Measurements from ENCODE around the gene CDHR4.

The CDHR4 gene

DNA sequence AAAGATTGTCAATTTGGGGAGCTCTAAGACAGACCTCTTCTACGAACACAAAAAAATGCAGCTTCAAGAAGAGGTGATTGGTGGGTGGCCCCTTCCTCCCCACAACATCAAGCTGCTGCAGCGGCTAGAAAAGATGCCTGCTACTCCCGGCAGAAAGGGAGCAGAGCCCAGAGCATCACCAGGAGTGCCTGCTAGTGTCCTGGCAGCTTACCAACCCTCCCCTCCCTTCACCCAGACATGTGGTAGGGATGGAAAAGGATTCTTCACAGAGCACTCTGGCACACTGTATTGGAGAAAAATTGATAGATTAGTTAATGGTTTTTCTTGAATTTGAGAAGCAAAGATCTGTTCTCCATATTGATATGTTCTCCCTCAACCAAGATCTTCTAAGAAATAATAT lies 24.1 kb downstream of the CDHR4 start:
- TF ChIP-seq GATA3 (IDR thresholded peaks at IDR 0.05; ENCODE audit: low read depth, low read length) (no peak), GATA2 (IDR thresholded peaks at IDR 0.05; ENCODE audit: low read depth, low read length) (no peak)

DNA sequence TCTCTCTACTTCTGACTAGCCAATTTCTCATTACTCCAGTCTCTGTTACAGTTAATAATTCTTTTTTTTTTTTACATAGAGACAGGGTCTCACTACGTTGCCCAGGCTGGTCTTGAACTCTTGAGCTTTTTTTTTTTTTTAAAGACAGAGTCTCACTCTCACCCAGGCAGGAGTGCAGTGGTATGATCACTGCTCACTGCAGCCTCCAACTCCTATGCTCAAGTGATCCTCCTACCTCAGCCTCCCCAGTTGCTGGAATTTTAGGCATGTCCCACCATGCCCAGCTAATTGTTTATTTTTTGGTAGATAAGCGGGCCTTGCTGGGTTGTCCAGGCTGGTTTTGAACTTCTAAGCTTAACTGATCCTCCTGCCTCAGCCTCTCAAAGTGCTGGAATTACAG lies 27.0 kb downstream of the CDHR4 start:
- no peak for TF ChIP-seq GATA2 (IDR thresholded peaks at IDR 0.05; ENCODE audit: low read depth, low read length)
- TF ChIP-seq GATA3 (IDR thresholded peaks at IDR 0.05; ENCODE audit: low read depth, low read length) = no peak

DNA sequence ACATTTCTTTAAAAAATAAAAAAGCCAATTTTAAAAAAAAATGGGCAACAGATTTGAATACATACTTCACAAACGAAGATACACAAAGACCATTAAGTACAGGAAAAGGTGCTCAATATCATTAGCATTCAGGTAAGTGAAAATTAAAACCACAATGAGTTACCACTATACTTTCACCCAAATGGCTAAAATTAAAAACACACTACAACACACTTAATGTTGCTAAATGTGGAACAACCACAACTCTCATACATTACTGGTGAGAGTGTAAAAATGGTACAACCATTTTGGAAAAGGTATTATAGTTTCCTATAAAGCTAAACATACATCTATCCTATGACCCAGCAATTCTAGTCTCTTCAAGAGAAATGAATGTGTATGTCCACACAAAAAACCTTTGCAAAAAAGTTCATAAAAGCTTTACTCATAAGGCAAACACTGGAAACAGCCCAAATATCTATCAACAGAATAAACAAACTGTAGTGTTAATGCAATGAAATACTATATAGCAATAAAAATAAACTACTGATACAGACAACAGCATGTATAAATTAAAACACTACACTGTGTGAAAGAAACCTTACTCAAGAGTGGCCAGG lies 28.2 kb downstream of the CDHR4 start:
- TF ChIP-seq GATA2 (IDR thresholded peaks at IDR 0.05; ENCODE audit: low read depth, low read length) = no peak
- TF ChIP-seq GATA3 (IDR thresholded peaks at IDR 0.05; ENCODE audit: low read depth, low read length) = no peak

DNA sequence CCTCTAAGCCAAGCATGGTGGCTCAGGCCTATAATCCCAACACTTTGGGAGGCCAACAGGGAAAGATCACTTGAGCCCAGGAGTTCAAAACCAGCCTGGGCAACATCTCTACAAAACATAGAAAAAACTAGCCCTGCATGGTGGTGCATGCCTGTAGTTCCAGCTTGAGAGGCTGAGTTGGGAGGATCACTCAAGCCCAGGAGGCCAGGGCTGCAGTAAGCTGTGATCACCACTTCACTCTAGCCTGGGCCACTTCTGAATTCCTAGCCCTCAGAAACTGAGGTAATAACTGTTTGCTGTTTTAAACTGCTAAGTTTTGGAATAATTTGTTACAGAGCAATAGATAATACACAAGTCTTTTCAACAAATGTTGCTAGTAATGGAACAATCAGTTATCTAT lies 29.7 kb downstream of the CDHR4 start:
- no peak for TF ChIP-seq GATA2 (IDR thresholded peaks at IDR 0.05; ENCODE audit: low read depth, low read length)
- no peak for TF ChIP-seq GATA3 (IDR thresholded peaks at IDR 0.05; ENCODE audit: low read depth, low read length)

DNA sequence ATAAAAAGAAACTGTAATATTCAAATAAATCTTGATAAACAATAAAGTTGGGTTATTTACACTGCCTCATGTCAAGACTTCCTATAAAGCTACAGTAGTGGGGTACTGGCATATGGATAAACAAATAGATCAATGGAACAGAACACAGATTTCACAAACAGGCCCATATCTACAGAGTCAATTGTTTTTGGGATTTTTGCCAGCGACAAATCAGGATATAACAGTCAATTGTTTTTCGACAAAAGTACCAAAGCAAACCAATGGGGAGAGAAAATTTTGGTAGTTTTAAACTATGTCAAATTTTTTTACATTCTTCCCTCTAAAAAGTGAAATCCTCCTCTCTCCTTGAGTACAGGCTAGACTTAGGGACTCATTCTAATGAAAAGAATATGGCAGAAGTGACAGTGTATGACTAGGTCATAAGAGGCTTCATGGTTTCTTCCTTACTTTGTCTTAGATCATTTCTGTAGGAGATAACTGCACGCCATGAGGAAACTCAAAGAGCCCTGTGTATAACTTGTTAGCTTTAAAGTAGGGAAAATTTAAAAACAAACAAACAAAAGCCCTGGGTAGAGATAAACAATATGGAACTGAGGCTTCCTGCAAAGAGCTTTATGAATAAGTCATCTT lies 30.3 kb downstream of the CDHR4 start:
- TF ChIP-seq GATA3 (IDR thresholded peaks at IDR 0.05; ENCODE audit: low read depth, low read length) (no peak), GATA2 (IDR thresholded peaks at IDR 0.05; ENCODE audit: low read depth, low read length) (no peak)

DNA sequence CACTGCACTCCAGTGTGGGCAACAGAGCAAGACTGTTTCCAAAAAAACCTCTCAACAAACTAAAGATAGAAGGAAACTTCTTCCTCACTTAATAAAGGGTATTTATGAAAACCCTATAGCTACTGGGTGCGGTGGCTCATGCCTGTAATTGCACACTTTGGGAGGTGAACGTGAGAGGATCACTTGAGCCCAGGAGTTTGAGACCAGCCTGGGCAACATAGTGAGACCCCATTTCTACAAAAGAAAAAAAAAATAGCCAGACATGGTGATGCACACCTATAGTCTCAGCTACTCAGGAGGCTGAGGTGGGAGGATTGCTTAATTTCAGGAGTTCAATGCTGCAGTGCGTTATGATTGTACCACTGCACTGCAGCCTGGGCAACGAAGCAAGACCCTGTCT lies 35.7 kb downstream of the CDHR4 start:
- TF ChIP-seq GATA2 (IDR thresholded peaks at IDR 0.05; ENCODE audit: low read depth, low read length) = no peak
- TF ChIP-seq GATA3 (IDR thresholded peaks at IDR 0.05; ENCODE audit: low read depth, low read length) = no peak

DNA sequence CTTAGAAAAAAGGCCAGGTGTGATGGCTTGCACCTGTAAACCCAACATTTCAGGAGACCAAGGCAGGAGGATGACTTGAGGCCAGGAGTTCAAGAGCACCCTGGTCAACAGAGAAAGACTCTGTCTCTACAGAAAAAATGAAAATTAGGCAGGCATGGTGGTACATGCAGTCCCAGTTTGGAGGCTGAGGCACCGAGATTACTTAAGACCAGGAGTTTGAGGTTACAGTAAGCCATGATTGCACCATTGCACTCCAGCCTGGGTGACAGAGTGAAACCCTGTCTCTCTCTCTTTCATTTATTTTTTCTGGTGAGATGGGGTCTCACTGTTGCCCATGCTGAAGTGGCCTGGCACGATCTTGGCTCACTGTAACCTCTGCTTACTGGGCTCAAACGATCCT lies 38.0 kb downstream of the CDHR4 start:
- no peak for TF ChIP-seq GATA3 (IDR thresholded peaks at IDR 0.05; ENCODE audit: low read depth, low read length)
- no peak for TF ChIP-seq GATA2 (IDR thresholded peaks at IDR 0.05; ENCODE audit: low read depth, low read length)

DNA sequence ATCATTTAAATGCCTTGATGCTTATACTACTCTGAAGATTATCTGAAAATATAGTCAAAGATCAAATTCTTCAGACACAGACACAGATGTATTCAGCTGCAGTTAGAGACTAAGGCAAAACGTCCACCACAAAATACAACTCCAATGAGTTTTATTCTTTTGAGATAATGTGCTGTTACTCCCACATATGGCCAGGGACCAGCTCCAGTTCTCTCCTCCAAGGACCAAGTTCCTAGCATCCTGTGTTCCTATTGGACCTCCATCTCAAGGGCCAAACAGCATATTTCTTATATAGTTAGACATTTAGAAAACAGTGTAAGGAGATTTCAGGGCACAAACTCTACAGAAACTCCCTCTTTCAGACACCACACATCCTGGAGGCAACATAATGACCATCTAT lies 40.4 kb downstream of the CDHR4 start:
- TF ChIP-seq GATA3 (IDR thresholded peaks at IDR 0.05; ENCODE audit: low read depth, low read length) (no peak), GATA2 (IDR thresholded peaks at IDR 0.05; ENCODE audit: low read depth, low read length) (no peak)

DNA sequence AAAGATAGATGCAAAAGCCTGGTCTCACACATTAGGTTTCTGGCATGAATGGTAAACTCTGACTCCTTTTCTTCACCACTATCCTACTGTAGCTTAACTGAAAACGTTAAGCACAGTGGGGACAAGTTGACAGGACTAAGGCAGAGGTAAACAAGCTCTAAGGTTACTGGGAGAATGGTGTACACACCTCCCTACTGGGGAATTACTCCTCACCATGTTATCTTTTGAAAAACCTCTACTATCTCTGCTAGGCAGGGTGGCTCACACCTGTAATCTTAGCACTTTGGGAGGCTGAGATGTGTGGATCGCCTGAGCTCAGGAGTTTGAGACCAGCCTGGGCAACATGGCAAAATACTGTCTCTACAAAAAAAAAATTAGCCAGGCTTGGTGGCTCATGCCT lies 42.5 kb downstream of the CDHR4 start:
- TF ChIP-seq GATA2 (IDR thresholded peaks at IDR 0.05; ENCODE audit: low read depth, low read length) = no peak
- no peak for TF ChIP-seq GATA3 (IDR thresholded peaks at IDR 0.05; ENCODE audit: low read depth, low read length)

DNA sequence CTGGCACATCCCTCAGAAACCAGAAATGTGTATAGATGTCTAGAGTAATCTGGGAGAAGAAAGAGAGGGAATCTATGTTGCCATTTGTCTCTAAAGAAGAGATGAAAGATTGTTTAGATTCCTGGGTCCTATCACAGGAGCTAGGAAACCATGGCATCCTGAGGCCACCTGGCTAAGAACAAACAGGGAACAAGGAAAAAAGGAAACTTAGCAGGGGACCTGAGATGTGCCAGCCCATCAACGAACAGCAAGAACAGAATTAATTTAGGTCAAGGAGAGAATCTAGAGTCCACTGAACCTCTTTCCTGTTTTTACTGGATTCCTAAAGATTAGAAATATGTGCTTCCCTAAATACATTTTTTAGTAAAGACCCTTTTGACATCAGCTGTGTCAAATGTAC lies 43.6 kb downstream of the CDHR4 start:
- TF ChIP-seq GATA2 (IDR thresholded peaks at IDR 0.05; ENCODE audit: low read depth, low read length) = no peak
- TF ChIP-seq GATA3 (IDR thresholded peaks at IDR 0.05; ENCODE audit: low read depth, low read length) = no peak

DNA sequence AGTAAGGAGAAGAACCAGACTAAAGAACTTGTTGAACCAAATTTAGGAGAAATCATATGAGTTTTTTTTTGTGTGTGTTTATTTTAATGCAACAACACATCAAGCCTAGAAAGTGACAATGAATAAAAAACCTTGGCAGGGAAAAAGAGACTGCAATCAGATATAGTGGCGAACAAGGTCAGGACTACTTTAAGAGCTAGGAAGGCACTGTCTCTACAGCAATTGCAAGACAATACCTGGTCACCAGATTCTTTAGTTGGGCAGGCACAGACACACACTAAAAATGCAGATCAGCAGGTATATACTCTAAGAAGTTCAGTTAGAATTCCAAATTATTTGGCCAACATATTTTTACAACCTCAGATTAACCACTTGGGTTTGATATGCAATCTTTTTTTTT lies 45.1 kb downstream of the CDHR4 start:
- TF ChIP-seq GATA3 (IDR thresholded peaks at IDR 0.05; ENCODE audit: low read depth, low read length) (no peak), GATA2 (IDR thresholded peaks at IDR 0.05; ENCODE audit: low read depth, low read length) (no peak)

DNA sequence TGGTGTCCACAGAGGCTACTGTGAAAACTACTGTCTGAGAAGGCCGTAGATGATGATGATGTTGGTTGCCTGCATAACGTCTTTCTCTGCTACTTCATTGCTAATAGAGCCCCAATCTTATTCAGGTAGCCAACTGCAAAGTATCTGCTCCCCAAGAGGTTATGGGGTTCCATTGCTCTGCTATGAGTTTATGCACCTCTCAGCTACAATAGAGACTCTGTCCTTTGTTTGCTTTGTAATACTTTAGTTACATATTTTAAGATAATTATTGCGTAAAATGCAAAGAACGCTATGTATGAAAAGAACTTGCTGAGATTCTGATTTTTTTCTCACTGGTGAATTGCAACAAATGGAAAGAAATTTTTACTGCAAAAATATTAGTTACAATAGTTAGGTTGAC lies 48.2 kb downstream of the CDHR4 start:
- TF ChIP-seq GATA3 (IDR thresholded peaks at IDR 0.05; ENCODE audit: low read depth, low read length) = no peak
- no peak for TF ChIP-seq GATA2 (IDR thresholded peaks at IDR 0.05; ENCODE audit: low read depth, low read length)

DNA sequence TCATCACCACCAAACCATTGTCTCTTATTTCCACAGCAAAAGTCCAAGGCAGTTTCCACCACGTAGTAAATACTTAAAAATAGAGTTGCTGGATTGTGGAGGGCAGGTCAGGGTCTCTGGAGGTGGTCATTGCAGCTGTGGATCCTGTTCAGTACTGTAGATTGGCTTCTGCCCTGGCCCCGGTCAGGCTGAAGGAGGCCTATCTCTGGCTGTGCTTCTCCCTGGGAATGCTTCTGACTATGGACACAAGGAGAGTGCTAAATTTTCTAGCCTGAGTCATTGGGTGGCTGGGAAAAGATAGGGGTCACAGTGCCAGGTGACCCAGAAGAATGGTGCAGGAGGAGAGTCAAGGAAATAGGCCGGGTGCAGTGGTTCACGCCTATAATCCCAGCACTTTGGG lies 49.6 kb downstream of the CDHR4 start:
- TF ChIP-seq GATA2 (IDR thresholded peaks at IDR 0.05; ENCODE audit: low read depth, low read length) (no peak), GATA3 (IDR thresholded peaks at IDR 0.05; ENCODE audit: low read depth, low read length) (no peak)

DNA sequence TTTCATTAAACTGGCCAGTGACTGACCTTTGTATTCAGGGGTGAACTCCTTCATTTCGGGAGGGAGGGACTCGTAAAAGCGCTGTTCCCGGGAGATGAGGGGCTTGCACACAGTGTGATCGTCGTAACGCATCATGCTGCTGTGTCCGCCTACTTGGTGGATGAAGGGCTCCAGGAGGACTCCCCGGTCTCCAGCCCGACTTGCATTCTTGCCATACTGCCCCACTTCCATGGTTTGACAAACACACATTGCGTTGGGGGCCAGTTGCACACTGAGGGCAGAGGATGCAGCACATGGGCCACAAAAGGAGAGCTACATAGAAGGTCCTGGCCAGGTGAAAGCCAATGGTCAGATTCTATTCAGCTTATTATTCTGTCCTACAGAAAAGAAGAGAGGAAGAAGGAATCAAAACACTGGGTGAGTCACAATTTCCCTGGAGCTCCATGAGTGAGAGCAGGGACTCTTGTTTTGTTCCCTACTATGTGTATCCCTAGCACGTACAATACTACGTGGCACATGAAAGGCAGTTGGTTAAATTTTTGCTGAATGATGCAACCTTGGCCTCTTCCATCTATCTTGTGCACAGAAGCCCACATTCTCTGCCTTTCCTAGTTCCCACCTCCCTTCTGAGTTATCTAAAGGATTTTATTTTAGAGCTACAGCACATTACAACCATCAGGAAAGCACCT lies 51.7 kb downstream of the CDHR4 start:
- TF ChIP-seq GATA2 (IDR thresholded peaks at IDR 0.05; ENCODE audit: low read depth, low read length) = no peak
- no peak for TF ChIP-seq GATA3 (IDR thresholded peaks at IDR 0.05; ENCODE audit: low read depth, low read length)

DNA sequence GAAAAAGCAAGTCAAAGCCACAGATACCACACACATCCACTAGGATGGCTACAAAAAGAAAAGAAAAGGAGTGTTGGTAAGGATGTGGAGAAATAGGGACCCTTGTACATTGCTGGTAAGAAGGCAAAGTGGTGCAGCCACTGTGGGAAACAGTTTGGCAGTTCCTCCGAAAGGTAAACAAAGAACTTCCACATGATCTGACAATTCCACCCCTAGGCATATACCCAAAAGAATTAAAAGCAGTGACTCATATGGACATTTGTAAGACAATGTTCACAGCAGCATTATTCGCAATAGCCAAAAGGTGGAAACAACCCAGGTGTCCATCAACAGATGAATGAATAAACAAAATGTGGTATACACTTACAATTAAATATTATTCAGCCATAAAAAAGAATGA lies 53.7 kb downstream of the CDHR4 start:
- TF ChIP-seq GATA2 (IDR thresholded peaks at IDR 0.05; ENCODE audit: low read depth, low read length) (no peak), GATA3 (IDR thresholded peaks at IDR 0.05; ENCODE audit: low read depth, low read length) (no peak)

All from SH-SY5Y (cell line).